Upper lobe of right lung (tissue), 1 donor: ENCODE results near the gene HLCS. TPM values are rescaled to one million over a fixed set of nuclear protein-coding genes. Genes with fewer than 3 reads are reported as not detected.

Experiments
- ATAC-seq: fragments of 200-7000 bp; cut with Tn5 transposase; one replicate; pipeline ENCODE4 v1.9.1; 2020; ENCODE audit warnings: mild to moderate bottlenecking, moderate library complexity
- DNase-seq: peaks from one replicate; pipeline ENCODE4 v3.0.0-alpha.2; 2020
- H3K27ac ChIP-seq: fragments of 200-600 bp; one replicate; pipeline ENCODE4 v1.8.0; 2022
- H3K27me3 ChIP-seq: fragments of 200-600 bp; one replicate; pipeline ENCODE4 v1.8.0; 2022; ENCODE audit warnings: mild to moderate bottlenecking
- H3K36me3 ChIP-seq: fragments of 200-600 bp; one replicate; pipeline ENCODE4 v1.8.0; 2022
- H3K4me1 ChIP-seq: fragments of 200-600 bp; one replicate; pipeline ENCODE4 v1.8.0; 2022
- H3K4me3 ChIP-seq: fragments of 200-600 bp; one replicate; pipeline ENCODE4 v1.8.0; 2022; ENCODE audit warnings: mild to moderate bottlenecking
- H3K9me3 ChIP-seq: fragments of 200-600 bp; one replicate; pipeline ENCODE4 v1.8.0; 2022
- intact Hi-C: fragments of 100-400 bp; cut with DNase I; formaldehyde crosslinking; loops from one replicate; pipeline ENCODE4 v1.11.0; 2022
- total RNA-seq: library from RNA; stranded (reverse); fragmentation: NEBNext Ultra II Directional; extraction: Animal tissue kit (Norgen Biotek cat#: 25700); gene quantifications from one replicate; pipeline ENCODE4 v1.2.1, GENCODE V29; 2021
- TF ChIP-seq, protein P1 (sequence below): fragments of 200-600 bp; IDR thresholded peaks from one replicate; pipeline ENCODE4 v1.8.0; 2022; ENCODE audit warnings: antibody characterized with exemption
- donor health status: DM: no; HTN: yes; CAD: no; lungs with severe emphysema.

The HLCS gene
- total RNA-seq, 1 donor from 2014 or later: 16.0 TPM

DNA sequence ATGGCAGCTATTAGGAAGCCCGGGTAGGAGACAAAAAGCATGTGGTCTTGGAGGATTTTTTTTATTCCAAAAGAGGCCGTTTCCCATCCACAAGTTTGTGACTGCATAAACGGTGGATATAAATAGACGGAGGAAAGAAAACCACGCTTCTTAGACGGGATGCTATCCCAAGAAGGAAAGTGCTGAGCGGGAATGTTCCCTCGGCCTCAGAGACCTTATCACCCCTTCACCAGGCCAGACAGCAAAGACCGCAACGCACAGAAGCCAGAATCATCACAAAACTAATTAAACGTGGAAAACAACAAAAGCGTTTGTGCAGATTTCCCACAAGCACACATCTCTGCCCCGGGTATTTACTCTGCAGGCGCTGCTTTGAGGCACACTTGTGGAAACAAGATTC lies 43.2 kb downstream of the HLCS start:
- no peaks in the 10 kb centered on the region for H3K27me3 ChIP-seq
- ATAC-seq: no peak
- no peak for DNase-seq
- no peak overlapping the region for H3K4me3 ChIP-seq
- TF ChIP-seq, protein P1, sequence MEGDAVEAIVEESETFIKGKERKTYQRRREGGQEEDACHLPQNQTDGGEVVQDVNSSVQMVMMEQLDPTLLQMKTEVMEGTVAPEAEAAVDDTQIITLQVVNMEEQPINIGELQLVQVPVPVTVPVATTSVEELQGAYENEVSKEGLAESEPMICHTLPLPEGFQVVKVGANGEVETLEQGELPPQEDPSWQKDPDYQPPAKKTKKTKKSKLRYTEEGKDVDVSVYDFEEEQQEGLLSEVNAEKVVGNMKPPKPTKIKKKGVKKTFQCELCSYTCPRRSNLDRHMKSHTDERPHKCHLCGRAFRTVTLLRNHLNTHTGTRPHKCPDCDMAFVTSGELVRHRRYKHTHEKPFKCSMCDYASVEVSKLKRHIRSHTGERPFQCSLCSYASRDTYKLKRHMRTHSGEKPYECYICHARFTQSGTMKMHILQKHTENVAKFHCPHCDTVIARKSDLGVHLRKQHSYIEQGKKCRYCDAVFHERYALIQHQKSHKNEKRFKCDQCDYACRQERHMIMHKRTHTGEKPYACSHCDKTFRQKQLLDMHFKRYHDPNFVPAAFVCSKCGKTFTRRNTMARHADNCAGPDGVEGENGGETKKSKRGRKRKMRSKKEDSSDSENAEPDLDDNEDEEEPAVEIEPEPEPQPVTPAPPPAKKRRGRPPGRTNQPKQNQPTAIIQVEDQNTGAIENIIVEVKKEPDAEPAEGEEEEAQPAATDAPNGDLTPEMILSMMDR: no peak
- H3K9me3 ChIP-seq: no peaks in the 10 kb centered on the region
- no peaks in the 10 kb centered on the region for H3K36me3 ChIP-seq
- intact Hi-C loops: loop anchor here (10.0 kb wide), 1 partner anchor 298 kb away; no protein-coding TSS in a partner anchor
- no peak overlapping the region for H3K27ac ChIP-seq
- H3K4me1 ChIP-seq: peaks cover 3% of the 10 kb centered on the region

DNA sequence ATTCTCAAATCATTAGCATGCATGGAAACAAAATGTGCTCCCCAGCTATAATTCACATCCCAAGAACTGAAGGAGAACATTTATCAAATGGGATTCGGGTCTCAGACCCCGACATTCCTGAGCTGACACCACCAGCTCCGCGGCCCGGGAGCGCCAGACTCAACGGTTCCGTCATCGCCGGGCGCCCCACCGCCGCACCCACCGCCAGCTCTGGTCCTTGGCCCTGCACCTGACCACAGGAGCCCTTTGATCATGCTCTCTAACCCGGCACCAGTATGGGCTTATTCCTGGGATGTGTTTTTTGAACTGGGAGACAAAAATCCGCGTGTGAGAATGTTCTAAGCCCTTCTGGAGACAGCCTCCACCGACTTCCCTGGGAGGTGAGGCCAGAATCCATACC lies 43.6 kb downstream of the HLCS start:
- TF ChIP-seq, protein P1: no peak
- no peak for ATAC-seq
- peaks cover 7% of the 10 kb centered on the region for H3K4me1 ChIP-seq
- H3K36me3 ChIP-seq: no peaks in the 10 kb centered on the region
- DNase-seq: no peak
- no peak overlapping the region for H3K27ac ChIP-seq
- H3K27me3 ChIP-seq: no peaks in the 10 kb centered on the region
- intact Hi-C loops: loop anchor here (10.0 kb wide), 1 partner anchor 298 kb away; no protein-coding TSS in a partner anchor
- no peaks in the 10 kb centered on the region for H3K9me3 ChIP-seq
- no peak overlapping the region for H3K4me3 ChIP-seq

DNA sequence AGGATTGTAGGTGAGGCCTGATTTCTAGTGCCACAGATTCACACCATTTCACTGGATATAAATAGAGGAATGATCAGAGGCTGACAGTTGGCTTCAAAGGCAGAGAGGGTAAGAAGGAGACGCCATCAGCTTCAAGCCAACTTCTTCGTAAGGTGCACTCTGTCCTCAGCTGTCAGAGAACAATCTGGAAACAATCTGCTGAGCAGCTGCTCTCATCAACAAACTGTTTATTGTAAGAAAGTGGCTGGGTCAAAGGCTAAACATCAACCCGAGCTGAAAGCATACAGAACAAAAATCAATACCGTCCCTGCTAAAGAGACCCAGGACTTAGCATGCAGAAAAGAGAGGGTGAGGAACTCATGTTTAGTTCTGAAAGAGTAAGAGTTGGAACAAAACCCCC lies 48.2 kb downstream of the HLCS start:
- intact Hi-C loops: no loop called here
- Histone ChIP-seq H3K27me3 (no peaks in the 10 kb centered on the region), H3K4me1 (peaks cover 11% of the 10 kb centered on the region), H3K36me3 (no peaks in the 10 kb centered on the region), H3K9me3 (no peaks in the 10 kb centered on the region), H3K4me3 (no peak overlapping the region), H3K27ac (no peak overlapping the region)
- ATAC-seq (no peak), DNase-seq (no peak)
- TF ChIP-seq, protein P1: no peak

- H3K27me3 ChIP-seq: no peaks in the 10 kb centered on the region
- TF ChIP-seq, protein P1: peak; percentile 38
- H3K4me3 ChIP-seq: no peak overlapping the region
- intact Hi-C loops: no loop called here
- ATAC-seq (peak; percentile 37), DNase-seq (no peak)
- H3K27ac ChIP-seq: no peak overlapping the region
- no peaks in the 10 kb centered on the region for H3K9me3 ChIP-seq
- peaks cover 11% of the 10 kb centered on the region for H3K4me1 ChIP-seq
- H3K36me3 ChIP-seq: no peaks in the 10 kb centered on the region
Observed at GRCh38 chr21:36917471-36918158, 48.9 kb downstream of the HLCS start.

- no peaks in the 10 kb centered on the region for H3K9me3 ChIP-seq
- no peak for ATAC-seq
- H3K4me3 ChIP-seq: no peak overlapping the region
- H3K27ac ChIP-seq: no peak overlapping the region
- no peaks in the 10 kb centered on the region for H3K36me3 ChIP-seq
- no peaks in the 10 kb centered on the region for H3K27me3 ChIP-seq
- intact Hi-C loops: no loop called here
- no peak for DNase-seq
- TF ChIP-seq, protein P1: no peak
- peaks cover 11% of the 10 kb centered on the region for H3K4me1 ChIP-seq
Observed at GRCh38 chr21:36916718-36917117, 49.8 kb downstream of the HLCS start.
